Progenitor cell of endocrine pancreas (in vitro differentiated cells): ENCODE data around the gene TAAR6. TPM values are rescaled to one million over a fixed set of nuclear protein-coding genes. Genes with fewer than 3 reads are reported as not detected.

Source experiments
- DNase-seq: peaks from one replicate; pipeline ENCODE4 v3.0.0; 2021; ENCODE audit warnings: low spot score; ENCODE audit not compliant: unreplicated experiment
- H3K27ac Mint-ChIP-seq: 2 replicates; pipeline ENCODE4 v1.8.0; 2021; ENCODE audit warnings: mild to moderate bottlenecking, moderate library complexity, mixed read lengths
- H3K27me3 Mint-ChIP-seq: 2 replicates; pipeline ENCODE4 v1.8.0; 2021; ENCODE audit warnings: mixed read lengths
- H3K36me3 Mint-ChIP-seq: 2 replicates; pipeline ENCODE4 v1.8.0; 2022; ENCODE audit warnings: mixed read lengths; ENCODE audit not compliant: insufficient read depth
- H3K4me1 Mint-ChIP-seq: 2 replicates; pipeline ENCODE4 v1.8.0; 2021; ENCODE audit warnings: low read depth, mixed read lengths
- H3K4me3 Mint-ChIP-seq: 2 replicates; pipeline ENCODE4 v1.8.0; 2021; ENCODE audit warnings: low read depth, mild to moderate bottlenecking, moderate library complexity, mixed read lengths
- H3K9me3 Mint-ChIP-seq: 2 replicates; pipeline ENCODE4 v1.8.0; 2021; ENCODE audit warnings: low read depth, mixed read lengths
- total RNA-seq: library from RNA; stranded (reverse); gene quantifications from 2 replicates; pipeline ENCODE4 v1.2.1, GENCODE V29; 2021
- TF ChIP-seq, protein P1 (sequence below): fragments of 200-600 bp; sonication (generic); IDR thresholded peaks from one replicate; pipeline ENCODE4 v1.5.0; 2021; ENCODE audit warnings: antibody characterized with exemption, mild to moderate bottlenecking; ENCODE audit not compliant: unreplicated experiment

Gene TAAR6
- total RNA-seq, 1 donor from 2014 or later, result not detected

GRCh38 chr6:132616677-132617076 is 46.6 kb downstream of the TAAR6 start:
- Mint-ChIP-seq H3K36me3 (no peaks in the 10 kb centered on the region), H3K4me1 (peaks cover 17% of the 10 kb centered on the region), H3K9me3 (no peaks in the 10 kb centered on the region), H3K27me3 (peaks cover 11% of the 10 kb centered on the region), H3K4me3 (no peak overlapping the region), H3K27ac (no peak overlapping the region)
- TF ChIP-seq, protein P1, sequence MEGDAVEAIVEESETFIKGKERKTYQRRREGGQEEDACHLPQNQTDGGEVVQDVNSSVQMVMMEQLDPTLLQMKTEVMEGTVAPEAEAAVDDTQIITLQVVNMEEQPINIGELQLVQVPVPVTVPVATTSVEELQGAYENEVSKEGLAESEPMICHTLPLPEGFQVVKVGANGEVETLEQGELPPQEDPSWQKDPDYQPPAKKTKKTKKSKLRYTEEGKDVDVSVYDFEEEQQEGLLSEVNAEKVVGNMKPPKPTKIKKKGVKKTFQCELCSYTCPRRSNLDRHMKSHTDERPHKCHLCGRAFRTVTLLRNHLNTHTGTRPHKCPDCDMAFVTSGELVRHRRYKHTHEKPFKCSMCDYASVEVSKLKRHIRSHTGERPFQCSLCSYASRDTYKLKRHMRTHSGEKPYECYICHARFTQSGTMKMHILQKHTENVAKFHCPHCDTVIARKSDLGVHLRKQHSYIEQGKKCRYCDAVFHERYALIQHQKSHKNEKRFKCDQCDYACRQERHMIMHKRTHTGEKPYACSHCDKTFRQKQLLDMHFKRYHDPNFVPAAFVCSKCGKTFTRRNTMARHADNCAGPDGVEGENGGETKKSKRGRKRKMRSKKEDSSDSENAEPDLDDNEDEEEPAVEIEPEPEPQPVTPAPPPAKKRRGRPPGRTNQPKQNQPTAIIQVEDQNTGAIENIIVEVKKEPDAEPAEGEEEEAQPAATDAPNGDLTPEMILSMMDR, result no peak
- DNase-seq, result no peak

Other genes with a start within 250 kb of the TAAR6 start
- 8.4 and 8.9 TPM in 2 replicates for gene MOXD1, start 168.8 kb upstream of the TAAR6 start, total RNA-seq
- gene STX7, start 57.2 kb upstream of the TAAR6 start, total RNA-seq, result 40.5 and 49.3 TPM in 2 replicates
- gene TAAR9, start 32.0 kb upstream of the TAAR6 start, total RNA-seq, result not detected in 2 replicates
- gene TAAR8, start 17.6 kb upstream of the TAAR6 start, total RNA-seq, result not detected in 2 replicates
- not detected in 2 replicates for gene TAAR5, start 19.4 kb downstream of the TAAR6 start, total RNA-seq
- not detected in 2 replicates for gene TAAR2, start 54.0 kb downstream of the TAAR6 start, total RNA-seq
- not detected in 2 replicates for gene TAAR1, start 88.9 kb downstream of the TAAR6 start, total RNA-seq
- gene VNN1, start 143.7 kb downstream of the TAAR6 start, total RNA-seq, result not detected in 2 replicates
- gene VNN2, start 187.6 kb downstream of the TAAR6 start, total RNA-seq, result not detected in 2 replicates
- gene SLC18B1, start 228.3 kb downstream of the TAAR6 start, total RNA-seq, result 19.1 and 19.5 TPM in 2 replicates
- 986 and 1,038 TPM in 2 replicates for gene RPS12, start 244.2 kb downstream of the TAAR6 start, total RNA-seq